ENCODE results near the gene BMERB1.

DNA sequence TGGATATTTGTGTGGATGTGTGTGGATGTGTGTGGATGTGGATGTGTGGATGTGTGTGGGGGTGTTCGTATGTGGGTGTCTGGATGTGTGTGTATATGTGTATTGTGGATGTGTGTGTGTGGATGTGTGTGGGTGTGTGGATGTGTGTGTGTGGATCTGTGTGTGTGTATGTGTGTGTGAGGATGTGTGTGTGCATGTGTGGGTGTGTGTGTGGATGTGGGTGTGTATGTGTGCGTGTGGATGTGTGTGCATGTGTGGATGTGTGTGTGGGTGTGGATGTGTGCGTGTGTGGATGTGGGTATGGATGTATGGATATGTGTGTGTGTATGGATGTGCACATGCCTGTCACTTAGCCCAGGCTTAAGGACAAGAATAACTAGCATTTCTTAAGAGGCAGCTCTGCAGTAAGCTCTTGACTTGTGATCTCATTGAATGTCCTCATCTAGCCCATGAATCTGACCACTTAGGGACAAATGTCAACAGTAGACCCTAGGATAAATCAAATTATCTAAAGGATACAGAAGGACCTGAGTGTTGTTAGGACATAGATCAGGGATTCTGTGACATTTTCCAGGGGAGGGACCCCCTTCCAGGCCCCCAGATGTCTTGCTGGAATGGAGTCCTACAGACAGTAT is 83.5 kb downstream of the BMERB1 start:
- TF ChIP-seq, protein P1, sequence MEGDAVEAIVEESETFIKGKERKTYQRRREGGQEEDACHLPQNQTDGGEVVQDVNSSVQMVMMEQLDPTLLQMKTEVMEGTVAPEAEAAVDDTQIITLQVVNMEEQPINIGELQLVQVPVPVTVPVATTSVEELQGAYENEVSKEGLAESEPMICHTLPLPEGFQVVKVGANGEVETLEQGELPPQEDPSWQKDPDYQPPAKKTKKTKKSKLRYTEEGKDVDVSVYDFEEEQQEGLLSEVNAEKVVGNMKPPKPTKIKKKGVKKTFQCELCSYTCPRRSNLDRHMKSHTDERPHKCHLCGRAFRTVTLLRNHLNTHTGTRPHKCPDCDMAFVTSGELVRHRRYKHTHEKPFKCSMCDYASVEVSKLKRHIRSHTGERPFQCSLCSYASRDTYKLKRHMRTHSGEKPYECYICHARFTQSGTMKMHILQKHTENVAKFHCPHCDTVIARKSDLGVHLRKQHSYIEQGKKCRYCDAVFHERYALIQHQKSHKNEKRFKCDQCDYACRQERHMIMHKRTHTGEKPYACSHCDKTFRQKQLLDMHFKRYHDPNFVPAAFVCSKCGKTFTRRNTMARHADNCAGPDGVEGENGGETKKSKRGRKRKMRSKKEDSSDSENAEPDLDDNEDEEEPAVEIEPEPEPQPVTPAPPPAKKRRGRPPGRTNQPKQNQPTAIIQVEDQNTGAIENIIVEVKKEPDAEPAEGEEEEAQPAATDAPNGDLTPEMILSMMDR (IDR thresholded peaks at IDR 0.05; ENCODE audit: low read depth, low read length): no peak
- TF ChIP-seq, protein P2, sequence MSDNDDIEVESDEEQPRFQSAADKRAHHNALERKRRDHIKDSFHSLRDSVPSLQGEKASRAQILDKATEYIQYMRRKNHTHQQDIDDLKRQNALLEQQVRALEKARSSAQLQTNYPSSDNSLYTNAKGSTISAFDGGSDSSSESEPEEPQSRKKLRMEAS (IDR thresholded peaks at IDR 0.05; ENCODE audit: low read depth, low read length): no peak

Data from NB4 (cell line).